K562 (cell line): ENCODE measurements around the gene MALAT1. TPM values are rescaled to one million over a fixed set of nuclear protein-coding genes. Genes with fewer than 3 reads are reported as not detected.

Source experiments
- ATAC-seq: fragments of 200-7000 bp; cut with Tn5 transposase; 3 replicates; pipeline ENCODE4 v1.9.1; 2020; ENCODE audit warnings: moderate library complexity
- BruUV-seq: library from RNA; stranded (reverse); fragments of 400-500 nt; replicated peaks from 2 replicates; lab custom pipeline; 2021; lab: Mats Ljungman, UMichigan
- CTCF ChIA-PET: fragments of 300-600 bp; formaldehyde crosslinking; extraction: SDS; loops from one replicate; lab custom pipeline; 2021; ENCODE audit warnings: low intra/inter-chr PET ratio; lab: Yijun Ruan, JAX
- POLR2A ChIA-PET: fragments of 300-600, 350-650 bp; sonication (Branson Sonifier 250); formaldehyde crosslinking; extraction: SDS; loops from one replicate; lab custom pipeline; 2021; ENCODE audit warnings: antibody characterized with exemption, inconsistent platforms; lab: Yijun Ruan, JAX
- DNase-seq, 4 experiments: peaks; one replicate each; pipeline versions ENCODE4 v3.0.0 to v3.0.0-alpha.2; 2011 to 2018; ENCODE audit warnings: low spot score in 3 of 4, mixed read lengths in 3 of 4; ENCODE audit errors: extremely low read depth in 1 of 4
- FAIRE-seq: peaks from 2 replicates; lab custom pipeline; 2011; peaks lifted over from hg19 to GRCh38; lab: Jason Lieb, UNC
- H2AFZ ChIP-seq: 2 replicates; pipeline ENCODE4 v1.6.0; 2011; ENCODE audit warnings: low read depth, low read length, control low read depth, inconsistent platforms
- H3K27ac ChIP-seq: fragments of 200-600 bp; 3 replicates; pipeline ENCODE4 v1.8.0; 2011; ENCODE audit warnings: low read depth, mild to moderate bottlenecking, control low read depth, inconsistent platforms, low read length, moderate library complexity, mixed read lengths; ENCODE audit errors: extremely low read depth
- H3K27me3 ChIP-seq, 2 experiments: fragments of 300-600 bp in 1 of 2; 2 replicates in 1 of 2; 3 replicates in 1 of 2; pipeline versions ENCODE4 v1.6.0 to v1.8.0; 2011; ENCODE audit warnings: inconsistent platforms in 2 of 2, low read length in 2 of 2, mild to moderate bottlenecking in 1 of 2, mixed read lengths in 1 of 2, moderate library complexity in 1 of 2; ENCODE audit not compliant: control insufficient read depth in 2 of 2, insufficient read depth in 2 of 2
- H3K36me3 ChIP-seq: fragments of 300-600 bp; 3 replicates; pipeline ENCODE4 v1.8.0; 2011; ENCODE audit warnings: mild to moderate bottlenecking, low read length, inconsistent platforms; ENCODE audit not compliant: control insufficient read depth, insufficient read depth
- H3K4me1 ChIP-seq, 2 experiments: fragments of 200-600 bp in 1 of 2; replicated peaks in 1 of 2; 2 replicates in 1 of 2; 3 replicates in 1 of 2; pipeline versions ENCODE4 v1.5.1 to v1.8.0; 2011; ENCODE audit warnings: inconsistent platforms in 2 of 2, low read length in 2 of 2, mild to moderate bottlenecking in 1 of 2, mixed read lengths in 1 of 2, moderate library complexity in 1 of 2; ENCODE audit not compliant: control insufficient read depth in 2 of 2, insufficient read depth in 2 of 2
- H3K4me2 ChIP-seq: 2 replicates; pipeline ENCODE4 v1.6.1; 2011; ENCODE audit warnings: low read length, control low read depth, inconsistent platforms, mixed read lengths; ENCODE audit not compliant: insufficient read depth
- H3K4me3 ChIP-seq: fragments of 200-600 bp; sonication (generic), shearing (Covaris generic); 2 replicates; pipeline ENCODE4 v1.5.1; 2016; ENCODE audit warnings: control low read depth, inconsistent platforms
- H3K79me2 ChIP-seq: fragments of 200-600 bp; 3 replicates; pipeline ENCODE4 v1.8.0; 2011; ENCODE audit warnings: low read length, inconsistent platforms; ENCODE audit not compliant: control insufficient read depth, insufficient read depth
- H3K9ac ChIP-seq, 2 experiments: 2 replicates each; pipeline versions ENCODE4 v1.6.0 to v1.6.1; 2011; ENCODE audit warnings: low read depth in 2 of 2, low read length in 2 of 2, control low read depth in 1 of 2, inconsistent platforms in 1 of 2, mild to moderate bottlenecking in 1 of 2, mixed read lengths in 1 of 2; ENCODE audit not compliant: insufficient read depth in 1 of 2
- H3K9me1 ChIP-seq: one replicate; pipeline ENCODE4 v1.6.0; 2011; ENCODE audit warnings: inconsistent platforms, mild to moderate bottlenecking, low read length, moderate library complexity; ENCODE audit not compliant: control insufficient read depth, insufficient read depth
- H3K9me3 ChIP-seq: replicated peaks from 2 replicates; pipeline ENCODE4 v1.5.1; 2011; ENCODE audit warnings: low read depth, low read length, inconsistent platforms; ENCODE audit not compliant: control insufficient read depth, insufficient read depth
- H4K20me1 ChIP-seq: replicated peaks from 2 replicates; pipeline ENCODE4 v1.6.1; 2011; ENCODE audit warnings: low read length, inconsistent platforms, mixed read lengths; ENCODE audit not compliant: control insufficient read depth, insufficient read depth
- BRD4 ChIP-seq: fragments of 200-600 bp; sonication (generic); IDR thresholded peaks from 2 replicates; pipeline ENCODE4 v1.6.1; 2017; ENCODE audit warnings: inconsistent platforms
- CREB5 ChIP-seq: fragments of 250-450 bp; sonication (Bioruptor Pico); IDR thresholded peaks from 2 replicates; pipeline ENCODE4 v1.5.0; 2020; ENCODE audit warnings: mild to moderate bottlenecking
- E2F6 ChIP-seq, 2 experiments: IDR thresholded peaks; 2 replicates each; pipeline ENCODE4 v1.6.1; 2011; ENCODE audit warnings: borderline replicate concordance in 1 of 2, control low read depth in 1 of 2, low read depth in 1 of 2, low read length in 1 of 2, mild to moderate bottlenecking in 1 of 2, mixed read lengths in 1 of 2, moderate library complexity in 1 of 2; ENCODE audit not compliant: insufficient read depth in 1 of 2, insufficient read length in 1 of 2, poor library complexity in 1 of 2, severe bottlenecking in 1 of 2; ENCODE audit errors: extremely low read depth in 1 of 2
- FIP1L1 ChIP-seq: fragments of 200-400 bp; formaldehyde crosslinking; IDR thresholded peaks from 2 replicates; pipeline ENCODE4 v1.6.1; 2018; ENCODE audit warnings: mild to moderate bottlenecking, low read depth, low read length; ENCODE audit not compliant: poor library complexity, severe bottlenecking
- HDAC8 ChIP-seq: fragments of 450-650 bp; IDR thresholded peaks from 2 replicates; pipeline ENCODE4 v1.6.1; 2016; ENCODE audit warnings: mild to moderate bottlenecking, missing genetic modification characterization, moderate library complexity, missing compliant biosample characterization
- HMG20B ChIP-seq: fragments of 250-450 bp; sonication (Bioruptor Pico); IDR thresholded peaks from 2 replicates; pipeline ENCODE4 v1.5.0; 2021; ENCODE audit warnings: mild to moderate bottlenecking
- KAT2B ChIP-seq: IDR thresholded peaks from one replicate; pipeline ENCODE4 v1.6.1; 2012; ENCODE audit warnings: low read depth, mild to moderate bottlenecking, control low read depth, inconsistent platforms, low read length, moderate library complexity
- L3MBTL2 ChIP-seq: fragments of 450-650 bp; IDR thresholded peaks from 2 replicates; pipeline ENCODE4 v1.6.1; 2016; ENCODE audit warnings: mild to moderate bottlenecking, moderate library complexity
- RNF2 ChIP-seq: sonication (generic); IDR thresholded peaks from 2 replicates; pipeline ENCODE4 v1.6.1; 2016
- TFE3 ChIP-seq: fragments of 450-650 bp; formaldehyde crosslinking; IDR thresholded peaks from 2 replicates; pipeline ENCODE4 v1.4.0; 2020; ENCODE audit warnings: mild to moderate bottlenecking, mixed read lengths
- ZKSCAN3 ChIP-seq: fragments of 250-450 bp; sonication (Bioruptor Pico); IDR thresholded peaks from 2 replicates; pipeline ENCODE4 v1.4.0; 2020
- ZNF583 ChIP-seq: fragments of 250-450 bp; sonication (Bioruptor Pico); IDR thresholded peaks from 2 replicates; pipeline ENCODE4 v1.4.0; 2020
- WGBS: fragments of 100-300 bp; shearing (Covaris generic); methylation state at CpG from one replicate; pipeline ENCODE4 v1.1.6; 2016; ENCODE audit warnings: low coverage, mixed read lengths; ENCODE audit not compliant: insufficient coverage; ENCODE audit errors: missing lambda C conversion rate; 5-methylcytosine and 5-hydroxymethylcytosine counted together
- in situ Hi-C: fragments of 300-500 bp; cut with MboI; formaldehyde crosslinking; loops from 4 replicates; pipeline ENCODE4 v1.15.0; 2018; ENCODE audit warnings: inconsistent platforms, mixed read lengths
- intact Hi-C: fragments of 100-400 bp; cut with micrococcal nuclease; formaldehyde crosslinking; loops from 2 replicates; pipeline ENCODE4 v1.14.2; 2022
- polyA plus RNA-seq, 8 experiments: library from polyadenylated mRNA; depleted of rRNA in 4 of 8; stranded (reverse) in 5 of 8; unstranded in 3 of 8; fragments of >200 nt; fragmentation: Nextera tagmentation in 2 of 8; fragmentation: Illumina TruSeq in 1 of 8; extraction: Ambion mirVana in 2 of 8; extraction: Trizol in 1 of 8; gene quantifications; 2 replicates each; pipeline versions ENCODE4 v1.2.1 to v1.2.3, GENCODE V29; 2011 to 2014; ENCODE audit warnings: inconsistent platforms in 1 of 8, missing spikeins in 1 of 8
- total RNA-seq, 7 experiments: library from RNA; depleted of rRNA in 6 of 7; stranded (reverse); fragments of >200 nt in 6 of 7; fragmentation: Illumina TruSeq in 2 of 7; extraction: Trizol in 2 of 7; gene quantifications; 2 replicates each; pipeline versions ENCODE4 v1.2.1 to v1.2.3, GENCODE V29; 2011 to 2021; ENCODE audit warnings: low replicate concordance in 1 of 7

MALAT1 gene
- total and polyA plus RNA-seq, 9 of the 15 experiments (the other 6 are each of a cell fraction or from before 2014, with no cell fraction given): 363 to 8,715 (median 2,351) TPM

- Histone ChIP-seq H3K4me2 (peak overlapping the region; percentile 91), H4K20me1 (peaks cover 45% of the 10 kb centered on the region), H2AFZ (peak overlapping the region; percentile 27; the same call in 1 of the 2 replicates), H3K9ac (peak overlapping the region; percentile 93 to 100), H3K27me3 (no peaks in the 10 kb centered on the region), H3K9me3 (no peaks in the 10 kb centered on the region), H3K27ac (peak overlapping the region; percentile 99), H3K79me2 (peaks cover 95% of the 10 kb centered on the region), H3K4me1 (peaks cover 25 to 27% of the 10 kb centered on the region in 2 experiments), H3K36me3 (peaks cover 46% of the 10 kb centered on the region), H3K9me1 (no peaks in the 10 kb centered on the region), H3K4me3 (peak overlapping the region; percentile 84)
- ATAC-seq: no peak
- ChIA-PET POLR2A (interaction anchor here (0.6 to 27.6 kb wide), 76 partner anchors 10 to 721 kb away, joined by 3 to 2118 read pairs (median 9); partner anchors contain the start of genes CCDC85B, CDC42EP2, DPF2 and EHBP1L1), CTCF (no interaction called here)
- 0% methylated on average over 6 of the region's 6 CpGs for WGBS
- no TSS peak for BruUV-seq
- in situ Hi-C loops: no loop called here
- no peak for FAIRE-seq
- no peak for DNase-seq
- intact Hi-C loops: no loop called here
- TF ChIP-seq ZKSCAN3 (CRISPR knock-in tag): no peak
- no peak for TF ChIP-seq FIP1L1
- TF ChIP-seq ZNF583 (CRISPR knock-in tag): no peak
- TF ChIP-seq HDAC8 (tag): no peak
- TF ChIP-seq BRD4: peak; percentile 99; the same call in 1 of the 2 replicates
- no peak for TF ChIP-seq CREB5 (CRISPR knock-in tag)
- TF ChIP-seq HMG20B (CRISPR knock-in tag): no peak
- TF ChIP-seq L3MBTL2: 0 out of 2 replicates have a peak, but pooled peaks have one; percentile 27
- no peak for TF ChIP-seq KAT2B
- no peak for TF ChIP-seq RNF2
- no peak for TF ChIP-seq TFE3 (CRISPR knock-in tag)
- TF ChIP-seq E2F6 (IDR thresholded peaks at IDR 0.05; ENCODE audit: borderline replicate concordance in 1 of 2, extremely low read depth in 1 of 2, insufficient read depth in 1 of 2, insufficient read length in 1 of 2, low read depth in 1 of 2, low read length in 1 of 2, poor library complexity in 1 of 2, severe bottlenecking in 1 of 2): no peak
These were observed 193 bp upstream of the MALAT1 start for GRCh38 chr11:65498727-65498976.
